Measurements from ENCODE around the gene DNAJC6. TPM values are rescaled to one million over a fixed set of nuclear protein-coding genes. Genes with fewer than 3 reads are reported as not detected.
"Not testable (repeated sequence)": the region's sequence is repeated elsewhere in the genome, so short reads cannot be mapped to it uniquely, and the experiment has no call there.

DNAJC6 gene
- total and polyA plus RNA-seq, 8 donors, result 0.46 to 4.3 (median 1.9) TPM

DNA sequence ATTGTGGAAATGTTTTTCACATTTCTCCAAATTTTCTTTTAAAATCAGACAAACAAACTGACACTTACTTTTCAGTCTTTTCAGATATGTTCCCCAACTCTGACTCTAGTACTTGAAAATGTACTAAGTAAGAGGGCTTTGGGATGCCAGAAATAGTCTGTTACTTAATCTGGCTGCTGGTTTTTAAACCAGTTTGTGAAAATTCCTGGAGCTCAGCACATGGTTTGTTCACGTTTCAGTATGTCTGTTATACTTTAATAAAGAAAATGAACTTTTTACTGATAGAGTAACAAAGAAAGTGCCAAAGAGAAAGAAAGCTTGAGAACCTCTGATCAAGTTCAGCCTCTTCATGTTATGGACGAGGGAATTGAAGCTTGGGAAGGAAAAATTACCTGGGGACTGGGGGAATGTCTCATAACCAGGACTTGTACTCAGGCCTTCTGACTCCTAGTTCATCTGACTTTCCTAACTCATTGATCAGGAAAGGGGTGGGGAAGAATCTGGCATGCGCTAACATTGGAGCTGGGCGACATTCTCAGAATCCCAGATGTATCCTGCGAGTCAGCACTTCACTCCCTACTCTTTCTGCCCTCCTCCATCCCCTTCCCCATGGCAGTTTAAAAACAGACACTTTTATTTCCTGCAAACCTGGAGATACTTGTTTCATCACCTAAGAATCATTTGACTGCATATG, 30.8 kb upstream of the DNAJC6 start:
- H3K4me3 ChIP-seq, result no peak overlapping the region
- no peaks in the 10 kb centered on the region for H3K9me3 ChIP-seq
- no peak overlapping the region for H3K27ac ChIP-seq
- intact Hi-C loops (cut with DNase I), result no loop called here
- no peaks in the 10 kb centered on the region for H3K27me3 ChIP-seq
- TF ChIP-seq, protein P1, sequence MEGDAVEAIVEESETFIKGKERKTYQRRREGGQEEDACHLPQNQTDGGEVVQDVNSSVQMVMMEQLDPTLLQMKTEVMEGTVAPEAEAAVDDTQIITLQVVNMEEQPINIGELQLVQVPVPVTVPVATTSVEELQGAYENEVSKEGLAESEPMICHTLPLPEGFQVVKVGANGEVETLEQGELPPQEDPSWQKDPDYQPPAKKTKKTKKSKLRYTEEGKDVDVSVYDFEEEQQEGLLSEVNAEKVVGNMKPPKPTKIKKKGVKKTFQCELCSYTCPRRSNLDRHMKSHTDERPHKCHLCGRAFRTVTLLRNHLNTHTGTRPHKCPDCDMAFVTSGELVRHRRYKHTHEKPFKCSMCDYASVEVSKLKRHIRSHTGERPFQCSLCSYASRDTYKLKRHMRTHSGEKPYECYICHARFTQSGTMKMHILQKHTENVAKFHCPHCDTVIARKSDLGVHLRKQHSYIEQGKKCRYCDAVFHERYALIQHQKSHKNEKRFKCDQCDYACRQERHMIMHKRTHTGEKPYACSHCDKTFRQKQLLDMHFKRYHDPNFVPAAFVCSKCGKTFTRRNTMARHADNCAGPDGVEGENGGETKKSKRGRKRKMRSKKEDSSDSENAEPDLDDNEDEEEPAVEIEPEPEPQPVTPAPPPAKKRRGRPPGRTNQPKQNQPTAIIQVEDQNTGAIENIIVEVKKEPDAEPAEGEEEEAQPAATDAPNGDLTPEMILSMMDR (IDR thresholded peaks at IDR 0.05), result no peak
- no peak for ATAC-seq
- no peak for FAIRE-seq
- no peaks in the 10 kb centered on the region for H3K36me3 ChIP-seq
- 41 to 73% methylated on average over 5 of the region's 5 CpGs for WGBS, 2 donors
- DNase-seq, result no peak
- no peaks in the 10 kb centered on the region for H3K4me1 ChIP-seq

DNA sequence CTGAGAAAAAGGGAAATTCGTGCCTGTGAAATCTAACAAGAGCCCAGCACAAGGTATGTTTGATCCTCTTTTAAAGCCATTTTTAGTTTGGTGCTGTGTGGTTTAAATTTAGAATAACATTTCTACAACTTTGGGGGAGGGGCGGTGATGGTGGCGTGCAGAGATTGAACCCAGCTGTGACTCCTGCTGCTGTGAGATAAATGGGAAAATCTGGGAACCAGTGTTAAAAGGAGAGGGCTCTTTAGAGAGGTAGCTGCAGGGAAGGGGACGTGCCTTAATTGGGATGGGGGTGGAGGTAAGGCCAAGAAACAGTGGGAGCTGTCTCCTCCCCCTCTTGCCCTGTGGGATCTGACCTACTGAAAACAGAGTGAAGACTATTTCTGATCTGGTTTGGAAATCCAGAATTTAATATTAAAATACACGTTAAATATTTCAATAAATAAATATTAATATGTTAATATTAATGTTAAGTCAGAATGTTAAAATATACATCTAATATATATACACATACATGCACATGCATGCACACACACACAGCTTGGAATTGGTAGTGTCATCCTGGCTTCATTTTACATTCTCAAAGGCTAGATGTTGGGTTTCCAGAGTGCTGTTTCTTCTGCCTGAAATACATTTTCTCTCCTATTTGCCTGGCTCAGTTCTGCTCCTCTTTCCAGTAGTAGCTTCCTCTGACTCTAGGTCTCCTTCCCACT, 30.1 kb upstream of the DNAJC6 start:
- H3K27me3 ChIP-seq, result no peaks in the 10 kb centered on the region
- ATAC-seq (no peak), FAIRE-seq (no peak), DNase-seq (no peak)
- H3K9me3 ChIP-seq, result no peaks in the 10 kb centered on the region
- 67 to 75% methylated on average over 5 of the region's 5 CpGs for WGBS, 2 donors
- intact Hi-C loops (cut with DNase I), result no loop called here
- TF ChIP-seq, protein P1 (IDR thresholded peaks at IDR 0.05), result no peak
- no peaks in the 10 kb centered on the region for H3K36me3 ChIP-seq
- H3K27ac ChIP-seq, result no peak overlapping the region
- H3K4me1 ChIP-seq, result no peaks in the 10 kb centered on the region
- no peak overlapping the region for H3K4me3 ChIP-seq

DNA sequence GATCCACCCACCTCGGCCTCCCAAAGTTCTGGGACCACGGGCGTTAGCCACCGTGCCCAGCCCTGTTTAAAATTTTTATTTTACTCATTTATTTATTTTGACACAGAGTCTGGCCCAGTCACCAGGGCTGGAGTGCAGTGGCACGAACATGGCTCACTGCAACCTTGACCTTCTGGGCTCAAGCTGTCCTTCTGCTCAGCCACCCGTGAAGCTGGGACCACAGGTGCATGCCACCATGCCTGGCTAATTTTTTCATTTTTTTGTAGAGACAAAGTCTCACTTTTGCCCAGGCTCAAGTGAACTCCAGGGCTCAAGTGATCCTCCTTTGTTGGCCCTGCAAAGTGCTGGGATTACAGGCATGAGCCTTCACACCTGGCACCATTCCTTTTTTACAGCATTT, 27.5 kb upstream of the DNAJC6 start:
- TF ChIP-seq, protein P1 (IDR thresholded peaks at IDR 0.05), result no peak
- H3K9me3 ChIP-seq, result no peaks in the 10 kb centered on the region
- H3K4me3 ChIP-seq, result no peak overlapping the region
- no peaks in the 10 kb centered on the region for H3K4me1 ChIP-seq
- FAIRE-seq (no peak), ATAC-seq (no peak), DNase-seq (no peak)
- WGBS, 2 donors, result 83 to 87% methylated on average over 6 of the region's 6 CpGs
- no peaks in the 10 kb centered on the region for H3K27me3 ChIP-seq
- intact Hi-C loops (cut with DNase I), result no loop called here
- no peak overlapping the region for H3K27ac ChIP-seq
- no peaks in the 10 kb centered on the region for H3K36me3 ChIP-seq

DNA sequence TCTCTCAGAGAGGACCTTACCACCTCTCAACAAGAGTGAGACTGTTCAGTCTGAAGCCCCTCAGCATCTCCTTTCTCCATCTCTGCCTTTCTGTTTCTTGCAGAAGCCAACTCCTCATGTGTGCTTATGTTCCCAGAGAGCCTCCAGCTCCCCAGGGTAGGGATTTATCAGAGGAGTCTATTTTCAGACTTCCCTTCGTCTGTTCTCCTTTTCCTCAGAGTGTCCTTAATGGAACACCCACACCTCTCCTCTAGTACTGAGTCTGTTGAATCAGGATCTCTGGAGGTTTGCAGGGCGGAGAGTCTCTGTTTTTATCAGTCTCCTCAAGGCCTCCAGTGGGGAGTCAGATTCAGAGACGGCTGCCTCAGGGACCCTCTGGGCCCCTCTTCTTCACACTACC, 25.1 kb upstream of the DNAJC6 start:
- H3K4me3 ChIP-seq, result no peak overlapping the region
- FAIRE-seq, result no peak
- no peak for ATAC-seq
- no peaks in the 10 kb centered on the region for H3K9me3 ChIP-seq
- H3K27ac ChIP-seq, result no peak overlapping the region
- no peak for DNase-seq
- intact Hi-C loops (cut with DNase I), result no loop called here
- TF ChIP-seq, protein P1 (IDR thresholded peaks at IDR 0.05), result no peak
- H3K4me1 ChIP-seq, result no peaks in the 10 kb centered on the region
- WGBS, 2 donors, result 85 to 95% methylated on average over 3 of the region's 3 CpGs
- no peaks in the 10 kb centered on the region for H3K36me3 ChIP-seq
- H3K27me3 ChIP-seq, result no peaks in the 10 kb centered on the region

DNA sequence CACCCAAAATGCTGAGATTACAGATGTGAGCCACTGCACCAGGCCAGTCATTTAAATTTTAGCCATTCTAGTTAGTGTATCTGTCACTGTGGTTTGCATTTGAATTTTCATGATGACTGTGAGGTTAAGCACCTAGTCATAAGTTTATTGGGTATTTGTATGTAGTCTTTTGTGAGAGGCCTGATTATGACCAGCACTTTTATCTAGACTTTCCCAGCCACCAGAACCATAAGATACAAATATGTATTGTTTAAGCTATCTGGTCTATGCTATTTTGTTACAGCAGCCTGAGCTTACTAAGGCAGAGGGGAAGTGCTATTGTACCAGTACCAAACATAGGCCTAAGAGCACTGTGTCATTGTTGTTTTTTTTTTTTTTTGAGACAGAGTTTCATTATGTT, 19.9 kb upstream of the DNAJC6 start:
- DNase-seq (no peak), ATAC-seq (no peak), FAIRE-seq (no peak)
- no peaks in the 10 kb centered on the region for H3K9me3 ChIP-seq
- no peaks in the 10 kb centered on the region for H3K4me1 ChIP-seq
- no peak overlapping the region for H3K27ac ChIP-seq
- intact Hi-C loops (cut with DNase I), result no loop called here
- TF ChIP-seq, protein P1 (IDR thresholded peaks at IDR 0.05), result no peak
- H3K36me3 ChIP-seq, result no peaks in the 10 kb centered on the region
- no peak overlapping the region for H3K4me3 ChIP-seq
- H3K27me3 ChIP-seq, result no peaks in the 10 kb centered on the region

DNA sequence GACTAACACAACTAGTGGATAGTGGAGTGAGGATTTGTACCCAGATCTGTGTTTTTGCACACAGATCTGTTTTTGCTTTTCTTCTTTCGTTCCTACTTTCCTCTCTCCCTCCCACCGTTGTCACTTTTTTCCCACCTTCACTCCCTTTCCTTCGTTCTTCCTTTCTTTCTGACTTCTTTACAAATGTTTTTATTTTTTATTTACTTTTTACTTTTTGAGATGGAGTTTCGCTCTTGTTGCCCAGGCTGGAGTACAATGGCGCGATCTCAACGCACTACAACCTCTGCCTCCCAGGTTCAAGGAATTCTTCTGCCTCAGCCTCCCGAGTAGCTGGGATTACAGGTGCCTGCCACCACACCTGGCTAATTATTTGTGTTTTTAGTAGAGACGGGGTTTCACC, 17.5 kb upstream of the DNAJC6 start:
- H3K27ac ChIP-seq; H3K27me3 ChIP-seq; intact Hi-C loops (cut with DNase I); H3K4me3 ChIP-seq; H3K9me3 ChIP-seq; DNase-seq; H3K36me3 ChIP-seq; FAIRE-seq; H3K4me1 ChIP-seq; ATAC-seq: not testable (repeated sequence)
- 82 to 94% methylated on average over 9 of the region's 9 CpGs for WGBS, 2 donors

Data from pancreas (tissue), 10 donors.